ENCODE measurements around the gene ACTR3C.
"Not testable (repeated sequence)": the region's sequence is repeated elsewhere in the genome, so short reads cannot be mapped to it uniquely, and the experiment has no call there.

The ACTR3C gene

GRCh38 chr7:150308575-150308974, 14.8 kb downstream of the ACTR3C start:
- DNase-seq (ENCODE audit: extremely low spot score): no peak
- ChIA-PET CTCF (no interaction called here), POLR2A (interaction anchor here (1.0 to 1.4 kb wide), 3 partner anchors 13 to 98 kb away, joined by 3 to 6 read pairs (median 3); partner anchors contain the start of genes ACTR3C and LRRC61)
- TF ChIP-seq SP1 (IDR thresholded peaks at IDR 0.05): no peak
- no peak for TF ChIP-seq TARDBP (IDR thresholded peaks at IDR 0.05)
- no peak for TF ChIP-seq LEF1 (IDR thresholded peaks at IDR 0.05; ENCODE audit: borderline replicate concordance)
- no peak for TF ChIP-seq ELF4 (IDR thresholded peaks at IDR 0.05)
- TF ChIP-seq FOXM1 (IDR thresholded peaks at IDR 0.05; ENCODE audit: borderline replicate concordance): no peak
- no peak for TF ChIP-seq NFRKB (IDR thresholded peaks at IDR 0.05)
- TF ChIP-seq BHLHE40 (IDR thresholded peaks at IDR 0.05; ENCODE audit: borderline replicate concordance): no peak
- no peak for TF ChIP-seq FOXK2 (IDR thresholded peaks at IDR 0.05)
- no peak for TF ChIP-seq HDGF (IDR thresholded peaks at IDR 0.05; ENCODE audit: borderline replicate concordance)
- TF ChIP-seq CTBP1 (IDR thresholded peaks at IDR 0.05; ENCODE audit: borderline replicate concordance): no peak
- TF ChIP-seq ZNF384 (IDR thresholded peaks at IDR 0.05): no peak
- TF ChIP-seq PKNOX1 (IDR thresholded peaks at IDR 0.05): no peak

- no peak for DNase-seq (ENCODE audit: extremely low spot score)
- POLR2A ChIA-PET: interaction anchor here (1.4 kb wide), 1 partner anchor 15 kb away, joined by 6 read pairs; the partner anchor contains the start of genes ACTR3C and LRRC61
- TF ChIP-seq HDGF (IDR thresholded peaks at IDR 0.05; ENCODE audit: borderline replicate concordance) (no peak), FOXK2 (IDR thresholded peaks at IDR 0.05) (no peak), L3MBTL2 (conservative IDR thresholded peaks at IDR 0.05) (no peak), ARNT (IDR thresholded peaks at IDR 0.05) (no peak), SUZ12 (IDR thresholded peaks at IDR 0.05) (no peak), ZNF384 (IDR thresholded peaks at IDR 0.05) (no peak), NFRKB (IDR thresholded peaks at IDR 0.05) (no peak), FOXA1 (IDR thresholded peaks at IDR 0.05) (no peak), BHLHE40 (IDR thresholded peaks at IDR 0.05; ENCODE audit: borderline replicate concordance) (no peak), PKNOX1 (IDR thresholded peaks at IDR 0.05) (no peak), TARDBP (IDR thresholded peaks at IDR 0.05) (no peak), SP1 (IDR thresholded peaks at IDR 0.05) (no peak), LEF1 (IDR thresholded peaks at IDR 0.05; ENCODE audit: borderline replicate concordance) (no peak)
- CTCF ChIA-PET: no interaction called here
Observed at GRCh38 chr7:150307904-150308303, 15.4 kb downstream of the ACTR3C start.

- ChIA-PET CTCF (no interaction called here), POLR2A (no interaction called here)
- no peak for DNase-seq (ENCODE audit: extremely low spot score)
- TF ChIP-seq HDGF (IDR thresholded peaks at IDR 0.05; ENCODE audit: borderline replicate concordance) (no peak), ARNT (IDR thresholded peaks at IDR 0.05) (no peak), BHLHE40 (IDR thresholded peaks at IDR 0.05; ENCODE audit: borderline replicate concordance) (no peak), FOXA1 (IDR thresholded peaks at IDR 0.05) (no peak), CTBP1 (IDR thresholded peaks at IDR 0.05; ENCODE audit: borderline replicate concordance) (no peak), FOXK2 (IDR thresholded peaks at IDR 0.05) (no peak), NFRKB (IDR thresholded peaks at IDR 0.05) (no peak), LEF1 (IDR thresholded peaks at IDR 0.05; ENCODE audit: borderline replicate concordance) (no peak)
Observed at GRCh38 chr7:150307129-150307528, 16.2 kb downstream of the ACTR3C start.

GRCh38 chr7:150306377-150306776, 17.0 kb downstream of the ACTR3C start:
- CTCF ChIA-PET; DNase-seq (ENCODE audit: extremely low spot score); POLR2A ChIA-PET: not testable (repeated sequence)

GRCh38 chr7:150305903-150306284, 17.5 kb downstream of the ACTR3C start:
- POLR2A ChIA-PET; CTCF ChIA-PET; DNase-seq (ENCODE audit: extremely low spot score): not testable (repeated sequence)

- DNase-seq (ENCODE audit: extremely low spot score); CTCF ChIA-PET; POLR2A ChIA-PET: not testable (repeated sequence)
Observed at GRCh38 chr7:150305259-150305902, 18.0 kb downstream of the ACTR3C start.

GRCh38 chr7:150304499-150305258, 18.7 kb downstream of the ACTR3C start:
- DNase-seq (ENCODE audit: extremely low spot score); POLR2A ChIA-PET; CTCF ChIA-PET: not testable (repeated sequence)

- CTCF ChIA-PET; DNase-seq (ENCODE audit: extremely low spot score); POLR2A ChIA-PET: not testable (repeated sequence)
Observed at GRCh38 chr7:150302908-150303310, 20.4 kb downstream of the ACTR3C start.

- CTCF ChIA-PET; DNase-seq (ENCODE audit: extremely low spot score): not testable (repeated sequence)
Observed at GRCh38 chr7:150297978-150298377, 25.4 kb downstream of the ACTR3C start.

GRCh38 chr7:150296802-150297201, 26.5 kb downstream of the ACTR3C start:
- DNase-seq (ENCODE audit: extremely low spot score); POLR2A ChIA-PET; CTCF ChIA-PET: not testable (repeated sequence)

More at GRCh38 chr7:150297978-150298377, 25.4 kb downstream of the ACTR3C start:
- POLR2A ChIA-PET: not testable (repeated sequence)

GRCh38 chr7:150295614-150296013, 27.7 kb downstream of the ACTR3C start:
- DNase-seq (ENCODE audit: extremely low spot score); CTCF ChIA-PET; POLR2A ChIA-PET: not testable (repeated sequence)

- CTCF ChIA-PET; DNase-seq (ENCODE audit: extremely low spot score); POLR2A ChIA-PET: not testable (repeated sequence)
Observed at GRCh38 chr7:150295027-150295426, 28.3 kb downstream of the ACTR3C start.

GRCh38 chr7:150290317-150290716, 33.0 kb downstream of the ACTR3C start:
- CTCF ChIA-PET; POLR2A ChIA-PET; DNase-seq (ENCODE audit: extremely low spot score): not testable (repeated sequence)
